IPS-18c (cell line): ENCODE results near the gene FTCD.
"Not testable (repeated sequence)": the region's sequence is repeated elsewhere in the genome, so short reads cannot be mapped to it uniquely, and the experiment has no call there.

Source experiments
- H3K4me3 ChIP-seq: 2 replicates; pipeline ENCODE4 v1.7.0; 2013; ENCODE audit warnings: low read depth, mild to moderate bottlenecking, low read length, moderate library complexity; ENCODE audit not compliant: insufficient read depth
- H3K9me3 ChIP-seq: one replicate; pipeline ENCODE4 v1.6.1; 2013; ENCODE audit warnings: mild to moderate bottlenecking, low read length, moderate library complexity; ENCODE audit not compliant: control insufficient read depth, insufficient read depth

Gene FTCD

DNA sequence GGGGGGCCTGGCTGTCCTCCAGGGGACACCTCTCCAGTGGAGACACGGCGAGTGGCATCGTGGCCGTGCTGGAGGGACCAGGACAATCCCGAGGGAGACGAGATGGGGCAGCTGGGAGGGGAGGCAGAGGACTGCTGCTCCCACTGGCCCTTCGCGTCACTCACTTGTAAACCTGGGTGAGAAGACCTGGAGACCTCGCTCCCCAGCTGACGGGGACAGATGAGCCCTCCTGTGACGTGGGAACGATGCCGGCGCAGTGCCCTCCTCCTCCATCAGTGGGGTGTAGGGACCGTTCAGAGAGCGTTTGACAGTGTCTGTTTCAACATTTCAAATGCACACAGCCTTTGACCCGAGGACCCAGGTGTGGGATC is 24.3 kb upstream of the FTCD start:
- no peak overlapping the region for H3K4me3 ChIP-seq
- H3K9me3 ChIP-seq: no peaks in the 10 kb centered on the region

DNA sequence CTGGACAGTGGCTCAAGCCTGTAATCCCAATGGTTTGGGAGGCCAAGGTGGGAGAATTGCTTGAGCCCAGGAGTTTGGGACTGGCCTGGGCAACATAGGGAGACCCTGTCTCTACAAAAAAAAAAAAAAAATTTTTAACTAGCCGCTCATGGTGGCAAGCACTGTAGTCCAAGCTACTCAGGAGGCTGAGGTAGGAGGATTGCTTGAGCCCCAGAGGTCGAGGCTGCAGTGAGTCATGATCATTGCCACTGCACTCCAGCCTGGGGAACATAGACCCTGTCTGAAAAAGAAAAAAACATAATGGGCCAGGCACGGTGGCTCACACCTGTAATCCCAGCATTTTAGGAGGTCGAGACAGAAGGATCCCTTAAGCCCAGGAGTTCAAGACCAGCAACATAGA is 23.6 kb upstream of the FTCD start:
- Histone ChIP-seq H3K9me3 (no peaks in the 10 kb centered on the region), H3K4me3 (no peak overlapping the region)

DNA sequence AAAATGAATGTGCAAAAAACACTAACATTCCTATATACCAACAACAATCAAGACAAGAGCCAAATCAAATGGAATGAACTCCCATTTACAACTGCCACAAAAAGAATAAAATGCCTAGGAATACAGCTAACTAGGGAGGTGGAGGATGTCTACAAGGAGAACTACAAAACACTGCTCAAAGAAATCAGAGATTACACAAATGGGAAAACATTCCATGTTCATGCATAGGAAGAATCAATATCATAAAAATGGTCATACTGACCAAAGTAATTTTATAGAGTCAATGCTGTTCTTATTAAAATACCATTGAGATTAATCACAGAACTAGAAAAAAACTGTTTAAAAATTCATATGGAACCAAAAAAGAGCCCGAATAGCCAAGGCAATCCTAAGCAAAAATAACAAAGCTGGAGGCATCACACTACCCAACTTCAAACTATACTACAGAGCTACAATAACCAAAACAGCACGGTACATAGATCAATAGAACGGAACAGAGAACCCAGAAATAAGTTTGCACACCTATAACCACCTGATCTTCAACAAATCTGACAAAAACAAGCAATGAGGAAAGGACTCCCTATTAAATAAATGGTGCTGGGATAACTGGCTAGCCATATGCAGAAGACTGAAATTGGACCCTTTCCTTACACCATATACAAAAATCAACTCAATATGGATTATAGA is 21.2 kb upstream of the FTCD start:
- not testable (repeated sequence) for H3K4me3 ChIP-seq, H3K9me3 ChIP-seq

DNA sequence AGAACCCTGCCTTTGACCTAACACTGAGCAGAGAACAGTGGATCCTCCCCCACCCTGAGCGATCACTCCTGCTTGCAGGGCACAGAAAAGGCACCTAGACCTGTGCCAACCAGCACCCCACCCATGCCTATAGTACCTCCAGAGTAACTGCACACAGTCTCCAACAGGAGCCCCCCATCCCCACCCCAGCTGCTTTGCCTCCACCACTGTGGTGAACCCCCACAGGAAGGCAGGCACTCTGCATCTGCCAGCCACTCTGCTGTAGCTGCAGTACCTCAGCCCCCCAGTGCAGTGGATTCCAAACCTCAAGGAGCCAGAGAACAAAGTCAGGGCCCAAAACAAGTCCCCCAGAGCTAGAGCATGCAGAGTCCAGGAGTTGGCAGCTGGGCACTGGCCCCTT is 18.2 kb upstream of the FTCD start:
- Histone ChIP-seq H3K9me3 (no peaks in the 10 kb centered on the region), H3K4me3 (no peak overlapping the region)

DNA sequence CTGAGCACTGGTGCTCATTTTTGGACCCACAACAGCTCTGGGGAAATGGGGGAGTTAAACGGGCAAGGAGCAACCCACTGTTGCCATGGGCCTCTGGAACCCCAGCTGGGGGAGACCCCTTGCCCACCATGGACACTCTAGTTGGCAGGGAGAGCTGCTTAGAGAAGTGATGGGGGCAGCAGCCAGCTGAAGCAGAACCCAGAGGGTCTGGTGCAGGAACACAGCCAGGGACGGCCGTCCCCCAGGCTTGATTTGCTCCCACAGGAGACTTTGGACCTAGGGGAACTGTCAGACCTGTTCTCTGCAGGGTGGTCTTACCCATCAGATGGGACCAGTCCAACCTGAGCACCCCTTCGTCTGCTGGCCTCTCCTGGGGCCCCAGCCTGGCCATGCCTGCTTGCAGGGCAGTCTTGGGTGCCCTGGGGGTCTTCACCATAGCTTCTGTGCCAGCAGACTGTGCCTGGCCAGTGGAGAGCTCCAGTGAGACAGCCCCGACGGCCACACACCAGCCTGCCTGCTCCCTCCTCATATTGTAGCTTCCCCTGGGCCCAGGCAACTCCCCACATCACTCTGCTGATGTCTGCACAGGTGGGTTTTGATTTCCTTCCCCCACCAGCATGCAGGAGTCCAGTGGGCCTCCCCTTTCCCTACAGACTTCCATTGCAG is 17.6 kb upstream of the FTCD start:
- no peaks in the 10 kb centered on the region for H3K9me3 ChIP-seq
- H3K4me3 ChIP-seq: no peak overlapping the region

DNA sequence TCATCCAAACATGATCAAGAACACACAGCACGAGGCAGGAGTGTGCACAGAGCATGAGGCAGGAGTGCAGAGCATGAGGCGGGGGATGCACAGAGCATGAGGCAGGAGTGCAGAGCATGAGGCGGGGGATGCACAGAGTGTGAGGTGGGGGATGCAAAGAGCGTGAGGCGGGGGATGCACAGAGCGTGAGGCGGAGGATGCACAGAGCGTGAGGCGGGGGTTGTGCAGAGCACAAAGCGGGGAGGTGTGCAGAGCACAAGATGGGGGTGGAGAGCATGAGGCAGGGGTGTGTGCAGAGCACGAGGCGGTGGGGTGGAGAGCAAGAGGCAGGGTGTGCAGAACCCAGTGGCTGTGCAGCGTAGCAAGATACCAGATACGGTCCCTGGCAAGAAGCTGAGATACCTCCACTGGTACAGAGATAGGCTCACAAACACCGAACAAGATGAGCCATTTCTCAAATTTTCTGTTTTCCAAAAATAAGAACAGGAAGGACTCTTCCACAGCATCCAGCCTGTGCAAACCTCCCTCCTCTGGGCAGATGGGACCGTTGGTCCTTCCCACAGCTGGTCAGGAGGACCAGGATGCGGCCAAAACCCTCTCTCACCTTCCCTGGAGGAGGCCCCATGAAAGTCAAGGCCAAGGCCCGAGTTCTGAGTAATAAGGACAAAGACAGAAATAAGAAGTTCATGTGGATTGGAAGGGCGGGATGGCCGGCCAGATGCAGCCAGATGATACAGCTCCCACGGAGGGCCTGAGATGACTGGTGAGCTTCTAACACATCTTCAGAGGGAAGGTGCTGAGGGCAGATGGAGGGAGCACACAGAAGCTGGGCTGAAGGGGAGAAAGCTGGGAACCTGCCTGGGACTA is 16.9 kb upstream of the FTCD start:
- H3K4me3 ChIP-seq: no peak overlapping the region

DNA sequence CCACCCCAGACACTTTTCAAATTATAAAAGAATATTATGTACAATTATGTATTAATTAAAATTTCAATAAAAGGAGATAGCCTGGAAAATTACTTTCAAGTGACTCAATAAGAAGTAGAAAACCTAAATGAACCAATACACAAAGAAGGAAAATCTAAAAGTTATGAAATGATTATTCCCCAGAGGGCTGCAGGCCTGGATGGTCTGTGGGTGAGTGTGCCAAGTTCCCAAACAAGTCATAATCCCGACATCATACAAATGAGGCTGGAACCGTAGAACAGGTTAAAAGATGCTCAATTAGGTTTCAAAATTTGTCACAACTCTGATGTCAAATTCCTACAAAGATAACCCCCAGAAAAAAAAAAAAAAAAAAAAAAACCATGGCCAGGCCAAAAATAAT is 16.2 kb upstream of the FTCD start:
- no peaks in the 10 kb centered on the region for H3K9me3 ChIP-seq

More for the DNA sequence above, 16.9 kb upstream of the FTCD start:
- no peaks in the 10 kb centered on the region for H3K9me3 ChIP-seq

DNA sequence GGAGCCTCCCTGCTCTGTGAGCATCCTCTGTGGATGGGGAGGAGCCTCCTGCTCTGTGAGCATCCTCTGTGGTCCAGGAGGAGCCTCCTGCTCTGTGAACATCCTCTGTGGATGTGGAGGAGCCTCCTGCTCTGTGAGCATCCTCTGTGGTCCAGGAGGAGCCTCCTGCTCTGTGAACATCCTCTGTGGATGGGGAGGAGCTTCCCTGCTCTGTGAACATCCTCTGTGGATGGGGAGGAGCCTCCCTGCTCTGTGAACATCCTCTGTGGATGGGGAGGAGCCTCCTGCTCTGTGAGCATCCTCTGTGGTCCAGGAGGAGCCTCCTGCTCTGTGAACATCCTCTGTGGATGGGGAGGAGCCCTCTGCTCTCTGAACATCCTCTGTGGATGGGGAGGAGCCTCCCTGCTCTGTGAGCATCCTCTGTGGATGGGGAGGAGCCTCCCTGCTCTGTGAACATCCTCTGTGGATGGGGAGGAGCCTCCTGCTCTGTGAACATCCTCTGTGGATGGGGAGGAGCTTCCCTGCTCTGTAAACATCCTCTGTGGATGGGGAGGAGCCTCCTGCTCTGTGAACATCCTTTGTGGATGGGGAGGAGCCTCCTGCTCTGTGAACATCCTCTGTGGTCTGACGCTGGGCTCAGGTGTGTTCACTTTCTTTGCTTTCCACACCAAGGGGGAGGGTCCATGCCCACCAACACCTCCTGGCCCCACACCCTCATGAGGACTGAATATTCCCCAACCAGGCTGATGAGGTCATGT is 15.2 kb upstream of the FTCD start:
- not testable (repeated sequence) for H3K4me3 ChIP-seq, H3K9me3 ChIP-seq

More for the DNA sequence above, 16.2 kb upstream of the FTCD start:
- no peak overlapping the region for H3K4me3 ChIP-seq

DNA sequence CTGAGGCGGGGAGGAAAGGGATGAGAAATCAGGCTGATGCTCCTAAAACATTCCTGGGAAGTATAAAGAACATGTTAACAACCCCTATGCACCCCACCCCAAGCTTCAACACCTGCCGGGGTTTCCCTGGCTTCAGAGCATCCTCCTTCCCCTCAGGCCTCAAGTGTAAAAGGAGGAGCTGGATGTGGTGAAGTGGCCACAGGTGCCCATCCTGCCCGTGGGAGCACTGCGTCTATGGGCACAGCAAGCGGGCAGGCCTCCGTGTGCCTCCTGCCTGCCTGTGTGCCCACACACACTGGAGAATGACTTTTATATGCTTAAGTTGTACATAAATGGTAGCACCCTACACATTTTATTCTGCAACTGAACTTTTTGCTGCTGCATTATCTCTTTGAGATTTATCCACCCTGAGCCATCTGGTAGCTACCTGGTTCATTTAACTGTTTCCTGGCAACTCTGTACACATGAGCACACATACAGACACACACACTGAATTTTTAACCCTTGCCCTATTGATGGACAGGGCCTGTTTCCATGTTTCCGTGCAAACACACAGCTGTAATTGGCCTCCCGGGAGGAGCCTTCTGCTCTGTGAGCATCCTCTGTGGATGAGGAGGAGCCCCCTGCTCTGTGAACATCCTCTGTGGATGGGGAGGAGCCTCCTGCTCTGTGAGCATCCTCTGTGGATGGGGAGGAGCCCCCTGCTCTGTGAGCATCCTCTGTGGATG is 13.4 kb upstream of the FTCD start:
- no peak overlapping the region for H3K4me3 ChIP-seq
- no peaks in the 10 kb centered on the region for H3K9me3 ChIP-seq

DNA sequence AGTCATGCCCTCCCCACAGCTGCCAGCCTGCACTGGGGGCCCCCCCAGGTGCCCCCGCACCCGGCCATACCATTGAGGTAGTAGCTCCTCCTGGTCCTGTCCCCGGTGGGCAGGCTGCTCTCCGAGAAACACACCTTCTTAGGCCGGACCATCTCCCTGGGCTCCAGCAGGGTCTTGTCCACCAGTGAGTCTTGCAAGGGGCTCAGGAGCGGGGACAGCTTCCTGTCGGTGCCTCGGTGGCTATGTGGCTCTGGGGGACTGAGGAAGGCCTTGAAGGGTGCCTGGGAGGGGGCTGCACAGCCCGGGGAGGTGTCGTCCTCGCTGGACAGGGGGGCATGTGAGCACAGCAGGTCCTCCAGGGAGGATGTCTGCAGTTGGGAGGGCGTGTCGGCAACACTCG is 12.9 kb upstream of the FTCD start:
- Histone ChIP-seq H3K9me3 (no peaks in the 10 kb centered on the region), H3K4me3 (no peak overlapping the region)

DNA sequence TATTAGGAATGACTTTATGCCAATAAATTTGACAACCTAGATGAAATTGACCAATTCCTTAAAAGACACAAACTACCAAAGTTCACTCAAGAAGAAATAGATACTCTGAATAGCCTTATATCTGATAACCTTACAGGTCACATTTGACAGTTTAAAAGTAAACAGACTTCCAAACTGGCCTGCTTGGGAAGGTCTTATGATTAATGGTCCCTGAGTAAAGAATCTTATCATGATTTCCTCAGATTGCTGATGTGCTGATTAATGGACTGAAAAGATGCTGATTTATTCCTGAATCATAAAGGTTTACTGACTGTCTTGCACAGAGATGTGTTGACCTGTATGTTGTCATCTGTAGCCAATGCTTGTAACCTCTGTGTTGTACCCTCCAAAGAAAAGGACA is 9.7 kb upstream of the FTCD start:
- H3K9me3 ChIP-seq: peaks cover 7% of the 10 kb centered on the region
- no peak overlapping the region for H3K4me3 ChIP-seq

DNA sequence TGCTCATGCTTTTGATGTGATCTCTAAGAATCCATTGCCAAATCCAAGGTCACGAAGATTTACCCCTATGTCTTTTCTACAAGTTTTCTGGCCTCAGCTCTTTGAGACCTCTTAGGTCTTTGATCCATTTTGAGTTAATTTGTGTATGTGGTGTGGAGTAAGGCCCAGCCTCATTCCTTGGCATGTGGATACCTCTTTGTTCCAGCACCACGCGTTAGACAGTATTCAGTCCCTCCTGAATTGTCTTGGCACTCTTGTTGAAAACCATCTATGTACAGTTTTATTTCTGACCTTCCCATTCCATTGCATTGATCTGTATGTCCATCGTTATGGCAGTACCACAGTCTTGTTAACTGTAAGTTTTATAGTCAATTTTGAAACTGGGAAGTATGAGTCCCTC is 8.0 kb upstream of the FTCD start:
- Histone ChIP-seq H3K4me3 (no peak overlapping the region), H3K9me3 (peaks cover 7% of the 10 kb centered on the region)

DNA sequence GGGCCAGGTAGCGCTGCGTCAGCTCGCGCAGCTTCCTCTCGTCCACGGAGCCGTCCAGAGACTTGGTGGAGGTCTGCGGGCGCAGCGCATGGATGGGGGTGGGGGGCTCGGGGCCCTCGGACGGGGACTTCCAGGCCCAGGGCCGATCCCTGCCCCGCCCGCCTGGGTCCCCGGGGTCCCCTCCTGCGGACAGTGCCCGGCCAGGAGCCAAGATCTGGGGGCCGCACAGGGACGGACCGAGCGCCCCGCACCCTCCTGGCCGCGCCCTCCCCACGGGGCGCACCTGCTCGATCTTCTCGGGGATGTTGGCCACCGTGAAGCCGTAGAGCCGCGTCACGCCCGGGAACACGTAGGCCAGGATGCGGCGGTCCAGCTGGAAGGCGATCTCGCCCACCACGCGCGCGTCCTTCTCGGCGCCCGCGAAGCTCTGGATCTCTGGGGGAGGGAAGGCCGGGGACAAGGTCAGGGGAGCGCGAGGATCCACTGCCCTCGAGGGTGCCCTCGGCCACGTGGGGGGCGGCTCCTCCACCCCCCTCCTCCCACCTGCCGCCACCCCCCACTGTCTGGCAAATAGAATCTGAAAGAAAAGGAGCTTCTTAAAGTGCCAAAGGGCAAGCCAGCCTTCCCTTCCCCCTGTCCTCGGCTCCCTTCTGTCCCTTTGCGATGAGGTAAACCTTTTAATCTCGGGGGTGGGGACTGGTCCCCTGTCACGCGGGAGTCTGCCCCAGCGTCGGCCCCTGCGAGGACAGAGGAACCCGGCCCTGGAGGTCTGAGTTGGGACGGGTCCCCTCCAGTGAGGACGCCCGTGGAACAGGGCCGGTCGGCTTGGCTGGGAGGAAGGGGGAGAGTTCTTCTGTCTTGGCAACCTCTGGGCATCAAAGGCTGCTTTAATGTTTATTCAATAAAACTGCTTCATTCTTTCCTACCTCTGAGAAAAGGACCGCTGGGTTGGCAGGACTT is 6.5 kb upstream of the FTCD start:
- H3K4me3 ChIP-seq: no peak overlapping the region

DNA sequence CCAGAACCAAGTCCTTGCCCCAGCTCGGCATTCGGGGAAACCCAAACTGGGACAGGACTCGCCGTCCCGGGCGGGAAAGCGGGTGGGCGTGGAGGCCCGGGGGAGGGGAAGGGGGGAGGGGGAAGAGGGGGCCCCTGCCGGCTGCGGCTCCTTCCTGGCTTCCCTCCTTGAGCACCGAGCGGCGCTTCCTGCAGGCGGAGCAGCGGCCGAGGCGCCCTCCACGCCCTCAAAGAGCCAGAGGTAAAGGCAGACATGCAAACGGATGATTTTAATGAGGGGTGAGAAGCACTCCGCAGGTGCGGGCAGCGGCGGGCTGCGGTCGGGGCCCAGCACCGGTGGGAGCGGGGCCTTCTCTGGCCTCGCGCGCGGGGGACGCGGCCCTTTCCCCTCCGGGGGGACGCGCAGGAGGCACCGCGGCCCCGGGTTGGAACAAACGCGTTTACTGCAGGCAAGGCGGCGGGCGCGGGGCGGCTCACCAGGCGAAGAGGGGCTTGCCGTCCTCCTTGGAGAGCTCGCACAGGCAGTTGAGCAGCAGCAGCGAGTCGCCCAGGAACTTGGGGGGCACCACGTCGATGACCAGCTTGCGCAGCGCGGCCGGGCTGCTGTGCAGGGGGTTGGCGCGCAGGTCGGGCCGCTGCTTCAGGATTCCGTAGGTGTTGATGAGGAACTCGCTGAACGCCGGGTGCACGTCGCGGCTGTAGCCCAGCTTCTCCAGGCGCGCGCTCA is 5.7 kb upstream of the FTCD start:
- H3K4me3 ChIP-seq: no peak overlapping the region; the same call in 1 of the 2 replicates
- H3K9me3 ChIP-seq: peaks cover 7% of the 10 kb centered on the region

More for the DNA sequence above, 6.5 kb upstream of the FTCD start:
- peaks cover 7% of the 10 kb centered on the region for H3K9me3 ChIP-seq

DNA sequence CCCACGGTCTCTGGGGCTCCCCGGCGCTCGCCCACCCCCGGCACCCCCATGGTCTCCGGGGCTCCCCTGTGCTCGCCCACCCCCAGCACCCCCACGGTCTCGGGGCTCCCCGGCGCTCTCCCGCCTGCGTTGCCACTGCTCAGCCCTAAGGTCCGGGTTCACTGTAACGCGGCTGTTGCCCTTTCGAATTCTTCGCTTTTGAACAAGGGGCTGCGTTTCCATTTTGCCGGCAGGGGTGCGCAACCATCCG is 5.2 kb upstream of the FTCD start:
- Histone ChIP-seq H3K4me3 (no peak overlapping the region), H3K9me3 (peaks cover 7% of the 10 kb centered on the region)
